SK-N-SH treated with all-trans-retinoic acid at 6 μM for 48 hours (cell line): ENCODE results near the gene FZD1.

Experiments
- ATAC-seq: fragments of 200-7000 bp; cut with Tn5 transposase; 3 replicates; pipeline ENCODE4 v1.9.1; 2020; ENCODE audit warnings: mild to moderate bottlenecking, moderate library complexity
- ARNTL ChIP-seq: fragments of 450-650 bp; formaldehyde crosslinking; IDR thresholded peaks from 2 replicates; pipeline ENCODE4 v1.5.0; 2020; ENCODE audit warnings: low read depth, mild to moderate bottlenecking, moderate library complexity, borderline replicate concordance
- BACH2 ChIP-seq: fragments of 250-450 bp; sonication (Bioruptor Pico); IDR thresholded peaks from 2 replicates; pipeline ENCODE4 v1.9.0; 2021; ENCODE audit warnings: mild to moderate bottlenecking, borderline replicate concordance
- CREB5 ChIP-seq: fragments of 250-450 bp; sonication (Bioruptor Pico); IDR thresholded peaks from 2 replicates; pipeline ENCODE4 v1.5.1; 2020; ENCODE audit warnings: low read depth, mild to moderate bottlenecking, moderate library complexity
- CSRNP3 ChIP-seq: fragments of 250-450 bp; sonication (Bioruptor Pico); IDR thresholded peaks from 2 replicates; pipeline ENCODE4 v1.5.1; 2021; ENCODE audit warnings: mild to moderate bottlenecking, moderate library complexity
- ESRRG ChIP-seq: fragments of 250-450 bp; sonication (Bioruptor Pico); IDR thresholded peaks from 2 replicates; pipeline ENCODE4 v1.6.1; 2021; ENCODE audit warnings: mild to moderate bottlenecking
- ISL1 ChIP-seq: fragments of 250-450 bp; sonication (Bioruptor Pico); IDR thresholded peaks from 2 replicates; pipeline ENCODE4 v2.1.2; 2022; ENCODE audit warnings: mild to moderate bottlenecking, moderate library complexity
- OSR1 ChIP-seq: fragments of 250-450 bp; sonication (Bioruptor Pico); IDR thresholded peaks from 2 replicates; pipeline ENCODE4 v1.8.0; 2022; ENCODE audit warnings: moderate library complexity, mild to moderate bottlenecking, inconsistent platforms
- PATZ1 ChIP-seq: fragments of 250-450 bp; sonication (Bioruptor Pico); IDR thresholded peaks from 2 replicates; pipeline ENCODE4 v1.8.0; 2020; ENCODE audit warnings: mild to moderate bottlenecking, moderate library complexity, borderline replicate concordance
- POU6F1 ChIP-seq: fragments of 250-450 bp; sonication (Bioruptor Pico); IDR thresholded peaks from 2 replicates; pipeline ENCODE4 v1.8.0; 2021; ENCODE audit warnings: low read depth, mild to moderate bottlenecking, moderate library complexity, borderline replicate concordance
- PPARA ChIP-seq: fragments of 250-450 bp; sonication (Bioruptor Pico); IDR thresholded peaks from 2 replicates; pipeline ENCODE4 v1.5.0; 2020; ENCODE audit warnings: mild to moderate bottlenecking, borderline replicate concordance
- RARB ChIP-seq: fragments of 250-450 bp; sonication (Bioruptor Pico); IDR thresholded peaks from 2 replicates; pipeline ENCODE4 v1.8.0; 2021; ENCODE audit warnings: mild to moderate bottlenecking, moderate library complexity
- SNAI2 ChIP-seq: fragments of 250-450 bp; sonication (Bioruptor Pico); IDR thresholded peaks from 2 replicates; pipeline ENCODE4 v1.5.0; 2020; ENCODE audit warnings: mild to moderate bottlenecking, moderate library complexity
- TCF4 ChIP-seq: fragments of 250-450 bp; sonication (Bioruptor Pico); IDR thresholded peaks from 2 replicates; pipeline ENCODE4 v1.8.0; 2021; ENCODE audit warnings: mild to moderate bottlenecking, moderate library complexity, borderline replicate concordance
- TOX ChIP-seq: fragments of 250-450 bp; sonication (Bioruptor Pico); IDR thresholded peaks from 2 replicates; pipeline ENCODE4 v1.8.0; 2021; ENCODE audit warnings: mild to moderate bottlenecking, moderate library complexity, borderline replicate concordance
- TSHZ2 ChIP-seq: fragments of 250-450 bp; sonication (Bioruptor Pico); IDR thresholded peaks from 2 replicates; pipeline ENCODE4 v1.5.0; 2020; ENCODE audit warnings: mild to moderate bottlenecking, moderate library complexity
- ZC3H10 ChIP-seq: fragments of 250-450 bp; sonication (Bioruptor Pico); IDR thresholded peaks from 2 replicates; pipeline ENCODE4 v1.5.1; 2021; ENCODE audit warnings: mild to moderate bottlenecking, moderate library complexity
- ZFP30 ChIP-seq: fragments of 450-650 bp; formaldehyde crosslinking; IDR thresholded peaks from 2 replicates; pipeline ENCODE4 v1.5.0; 2022; ENCODE audit warnings: mild to moderate bottlenecking, moderate library complexity
- ZNF70 ChIP-seq: fragments of 450-650 bp; formaldehyde crosslinking; IDR thresholded peaks from 2 replicates; pipeline ENCODE4 v1.5.0; 2020; ENCODE audit warnings: mild to moderate bottlenecking, moderate library complexity

FZD1 gene

GRCh38 chr7:91263384-91264045 lies 718 bp upstream of the FZD1 start:
- no peak for TF ChIP-seq PPARA
- TF ChIP-seq RARB (CRISPR knock-in tag) = no peak
- TF ChIP-seq CSRNP3 = no peak
- TF ChIP-seq TOX (CRISPR knock-in tag) = no peak
- no peak for TF ChIP-seq ISL1 (CRISPR knock-in tag)
- TF ChIP-seq BACH2 = no peak
- no peak for TF ChIP-seq TCF4 (CRISPR knock-in tag)
- TF ChIP-seq CREB5 (CRISPR knock-in tag) = no peak
- no peak for TF ChIP-seq POU6F1
- no peak for TF ChIP-seq ZFP30 (CRISPR knock-in tag)
- no peak for TF ChIP-seq TSHZ2
- TF ChIP-seq ZC3H10 (CRISPR knock-in tag) = no peak
- TF ChIP-seq ZNF70 = no peak
- TF ChIP-seq PATZ1 (CRISPR knock-in tag) = no peak
- TF ChIP-seq ARNTL (CRISPR knock-in tag) = no peak
- no peak for TF ChIP-seq SNAI2 (CRISPR knock-in tag)
- ATAC-seq = peak; percentile 45

- TF ChIP-seq ISL1 (CRISPR knock-in tag) (no peak), POU6F1 (0 out of 2 replicates have a peak, but pooled peaks have one; percentile 38)
- peak; percentile 44 for ATAC-seq
Observed at GRCh38 chr7:91264924-91265681, 870 bp downstream of the FZD1 start.

- ATAC-seq = no peak
- TF ChIP-seq OSR1 (CRISPR knock-in tag) = no peak
- no peak for TF ChIP-seq ESRRG (CRISPR knock-in tag)
Observed at GRCh38 chr7:91265693-91266066, 1.4 kb downstream of the FZD1 start.
